OCI-LY1 (cell line): ENCODE data around the gene SBK2.

Source experiments
- CTCF ChIP-seq: fragments of 200-600 bp; sonication (generic), shearing (Covaris generic); IDR thresholded peaks from 2 replicates; pipeline ENCODE4 v1.5.1; 2017; ENCODE audit warnings: mild to moderate bottlenecking, antibody characterized with exemption, low read length, moderate library complexity, mixed read lengths
- EZH2 ChIP-seq: fragments of 200-600 bp; sonication (generic), shearing (Covaris generic); IDR thresholded peaks from 2 replicates; pipeline ENCODE4 v1.8.0; 2017; ENCODE audit warnings: borderline replicate concordance, mixed run types, mild to moderate bottlenecking, antibody characterized with exemption, low read length, moderate library complexity, mixed read lengths

- TF ChIP-seq CTCF: no peak
- no peak for TF ChIP-seq EZH2
Observed at GRCh38 chr19:55489711-55490477, 47.0 kb downstream of the SBK2 start.
